CD4-positive, alpha-beta memory T cell (primary cell): Measurements from ENCODE around the gene ARMC9. TPM values are rescaled to one million over a fixed set of nuclear protein-coding genes. Genes with fewer than 3 reads are reported as not detected.

ENCODE experiments used
- CTCF ChIA-PET: fragments of 350-600 bp; sonication (Branson Sonifier 250); formaldehyde crosslinking; loops from one replicate; lab custom pipeline; 2021; ENCODE audit warnings: inconsistent platforms; ENCODE audit not compliant: partially characterized antibody; lab: Charles Lee
- POLR2A ChIA-PET: fragments of 350-600 bp; sonication (Branson Sonifier 250); formaldehyde crosslinking; loops from one replicate; lab custom pipeline; 2021; ENCODE audit not compliant: partially characterized antibody; lab: Charles Lee
- DNase-seq, 5 donors: peaks; one replicate each; pipeline versions ENCODE4 v3.0.0 to v3.0.0-alpha.2; 2020 to 2022; ENCODE audit warnings: mixed read lengths in 1 of 5
- H3K27ac ChIP-seq: one replicate; pipeline ENCODE4 v1.7.0; 2013; ENCODE audit warnings: low read depth, low read length
- H3K27me3 ChIP-seq: 2 replicates; pipeline ENCODE4 v1.7.0; 2013; ENCODE audit warnings: mild to moderate bottlenecking, low read length, moderate library complexity; ENCODE audit not compliant: insufficient read depth
- H3K36me3 ChIP-seq: 2 replicates; pipeline ENCODE4 v1.7.0; 2013; ENCODE audit warnings: mild to moderate bottlenecking, low read length, moderate library complexity; ENCODE audit not compliant: insufficient read depth
- H3K4me1 ChIP-seq: 2 replicates; pipeline ENCODE4 v1.7.0; 2013; ENCODE audit warnings: mild to moderate bottlenecking, low read length, moderate library complexity; ENCODE audit not compliant: insufficient read depth
- H3K4me3 ChIP-seq, 2 donors: one replicate each; pipeline ENCODE4 v1.7.0; 2013; ENCODE audit warnings: low read length in 2 of 2, mild to moderate bottlenecking in 1 of 2
- H3K9me3 ChIP-seq, 2 donors: one replicate each; pipeline ENCODE4 v1.7.0; 2013; ENCODE audit warnings: low read length in 2 of 2, control low read depth in 1 of 2; ENCODE audit not compliant: control insufficient read depth in 1 of 2
- H3K27ac Mint-ChIP-seq, 7 donors: one replicate each; pipeline ENCODE4 v1.8.0; 2020 to 2021; ENCODE audit warnings: mixed read lengths in 7 of 7, mild to moderate bottlenecking in 6 of 7, inconsistent platforms in 3 of 7, moderate library complexity in 3 of 7
- H3K27me3 Mint-ChIP-seq, 2 donors: one replicate each; pipeline ENCODE4 v1.8.0; 2020 to 2021; ENCODE audit warnings: mixed read lengths in 2 of 2
- H3K36me3 Mint-ChIP-seq, 2 donors: one replicate each; pipeline ENCODE4 v1.8.0; 2020 to 2021; ENCODE audit warnings: mixed read lengths in 2 of 2, inconsistent platforms in 1 of 2, mild to moderate bottlenecking in 1 of 2
- H3K4me1 Mint-ChIP-seq, 4 donors: one replicate each; pipeline ENCODE4 v1.8.0; 2020 to 2021; ENCODE audit warnings: mixed read lengths in 4 of 4, mild to moderate bottlenecking in 1 of 4
- H3K4me3 Mint-ChIP-seq, 8 donors: one replicate each; pipeline ENCODE4 v1.8.0; 2020 to 2021; ENCODE audit warnings: mixed read lengths in 8 of 8, mild to moderate bottlenecking in 7 of 8, moderate library complexity in 6 of 8, inconsistent platforms in 3 of 8
- H3K9me3 Mint-ChIP-seq, 8 donors: one replicate each; pipeline ENCODE4 v1.8.0; 2020 to 2021; ENCODE audit warnings: mixed read lengths in 8 of 8, mild to moderate bottlenecking in 5 of 8, inconsistent platforms in 3 of 8, moderate library complexity in 1 of 8
- intact Hi-C: fragments of 100-400 bp; cut with micrococcal nuclease; formaldehyde crosslinking; loops from one replicate; pipeline ENCODE4 v1.15.1; 2023
- polyA plus RNA-seq, 2 donors: library from polyadenylated mRNA; unstranded; fragments of 300-500 nt; fragmentation: Illumina TruSeq; gene quantifications; one replicate each; pipeline ENCODE4 v1.2.3, GENCODE V29; 2021
- total RNA-seq, 2 experiments: library from RNA; stranded (reverse); gene quantifications; one replicate each; pipeline ENCODE4 v1.2.3, GENCODE V29; 2021

Gene ARMC9
- total and polyA plus RNA-seq, 4 experiments from 2014 or later: 0.50 to 1.4 (median 1.1) TPM; not detected in 1

GRCh38 chr2:231411831-231412617 is 213.6 kb downstream of the ARMC9 start:
- Mint-ChIP-seq H3K27ac (no peak overlapping the region), H3K36me3 (peaks cover 2 to 9% of the 10 kb centered on the region in 2 donors), H3K4me3 (peak overlapping the region in 7 of 8 donors; percentile 29 to 79 (median 67)), H3K4me1 (peaks cover 1 to 11% (median 5%) of the 10 kb centered on the region in 4 donors), H3K27me3 (peaks cover 29 to 37% of the 10 kb centered on the region in 2 donors), H3K9me3 (peaks cover 0 to 20% (median 8%) of the 10 kb centered on the region in 8 donors)
- H3K4me1 ChIP-seq: peaks cover 12% of the 10 kb centered on the region
- ChIA-PET CTCF (interaction anchor here (2.2 kb wide), 1 partner anchor 185 kb away, joined by 5 read pairs; no protein-coding TSS in a partner anchor), POLR2A (no interaction called here)
- peak in 4 of 5 donors; percentile 10 to 33 (median 22) for DNase-seq
- no peak overlapping the region for H3K27ac ChIP-seq
- H3K4me3 ChIP-seq: no peak overlapping the region
- H3K27me3 ChIP-seq: peaks cover 14% of the 10 kb centered on the region
- intact Hi-C loops: no loop called here
- H3K36me3 ChIP-seq: no peaks in the 10 kb centered on the region
- no peaks in the 10 kb centered on the region for H3K9me3 ChIP-seq

DNA sequence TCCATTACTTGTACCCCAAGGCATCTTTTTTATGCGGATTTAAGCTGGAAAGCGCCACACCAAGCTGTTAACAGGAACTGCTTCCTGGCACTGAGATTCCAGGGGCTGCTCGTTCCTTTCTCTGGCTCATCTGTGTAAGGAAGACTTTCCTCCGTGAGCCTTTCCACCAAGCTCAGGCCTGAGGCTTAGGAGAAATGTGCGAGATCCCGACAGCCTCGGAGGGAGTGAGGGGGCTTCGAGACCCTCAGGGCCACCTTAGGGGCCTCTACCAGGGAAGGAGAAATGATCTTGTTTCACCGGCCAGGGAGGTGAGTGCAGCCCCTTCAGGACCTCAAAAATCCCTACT is 214.2 kb downstream of the ARMC9 start:
- ChIA-PET POLR2A (no interaction called here), CTCF (interaction anchor here (2.2 kb wide), 1 partner anchor 186 kb away, joined by 5 read pairs; no protein-coding TSS in a partner anchor)
- no peak overlapping the region for H3K4me3 ChIP-seq
- H3K9me3 ChIP-seq: no peaks in the 10 kb centered on the region
- H3K27ac ChIP-seq: no peak overlapping the region
- Mint-ChIP-seq H3K27ac (no peak overlapping the region), H3K36me3 (peaks cover 2 to 9% of the 10 kb centered on the region in 2 donors), H3K4me1 (peaks cover 1 to 10% (median 5%) of the 10 kb centered on the region in 4 donors), H3K4me3 (peak overlapping the region in 4 of 8 donors; percentile 29 to 44 (median 36)), H3K27me3 (peaks cover 29 to 37% of the 10 kb centered on the region in 2 donors), H3K9me3 (peaks cover 0 to 20% (median 8%) of the 10 kb centered on the region in 8 donors)
- intact Hi-C loops: no loop called here
- H3K36me3 ChIP-seq: no peaks in the 10 kb centered on the region
- peaks cover 12% of the 10 kb centered on the region for H3K4me1 ChIP-seq
- peaks cover 14% of the 10 kb centered on the region for H3K27me3 ChIP-seq
- no peak for DNase-seq

DNA sequence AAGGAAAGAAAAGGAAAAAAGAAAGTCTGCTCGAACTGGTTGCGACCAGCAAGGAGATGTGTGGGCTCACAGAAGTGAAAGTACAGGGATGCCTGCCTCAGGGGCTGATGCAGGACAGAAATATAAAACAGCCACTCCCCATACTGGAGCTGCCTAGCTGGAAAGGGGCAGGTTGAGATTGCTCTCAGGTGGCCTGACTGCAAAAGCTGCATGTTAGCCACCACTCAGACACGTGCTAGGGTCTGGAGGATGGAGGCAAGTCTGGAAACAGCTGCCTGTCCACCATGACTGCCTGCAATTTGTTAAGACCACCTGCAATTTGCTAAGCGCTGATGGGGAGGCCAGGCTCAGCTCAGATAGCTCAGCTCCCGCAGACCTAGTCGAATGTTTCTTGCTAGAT is 215.0 kb downstream of the ARMC9 start:
- Histone ChIP-seq H3K36me3 (no peaks in the 10 kb centered on the region), H3K27me3 (peaks cover 14% of the 10 kb centered on the region), H3K9me3 (no peaks in the 10 kb centered on the region), H3K4me1 (peaks cover 12% of the 10 kb centered on the region), H3K4me3 (no peak overlapping the region), H3K27ac (no peak overlapping the region)
- H3K4me3 Mint-ChIP-seq: no peak overlapping the region
- intact Hi-C loops: no loop called here
- H3K9me3 Mint-ChIP-seq: peaks cover 0 to 20% (median 8%) of the 10 kb centered on the region in 8 donors
- peaks cover 1 to 10% (median 5%) of the 10 kb centered on the region in 4 donors for H3K4me1 Mint-ChIP-seq
- no peak for DNase-seq
- H3K27me3 Mint-ChIP-seq: peaks cover 28 to 36% of the 10 kb centered on the region in 2 donors
- CTCF ChIA-PET: interaction anchor here (2.2 kb wide), 1 partner anchor 187 kb away, joined by 5 read pairs; no protein-coding TSS in a partner anchor
- peaks cover 2 to 9% of the 10 kb centered on the region in 2 donors for H3K36me3 Mint-ChIP-seq
- POLR2A ChIA-PET: no interaction called here
- no peak overlapping the region for H3K27ac Mint-ChIP-seq

DNA sequence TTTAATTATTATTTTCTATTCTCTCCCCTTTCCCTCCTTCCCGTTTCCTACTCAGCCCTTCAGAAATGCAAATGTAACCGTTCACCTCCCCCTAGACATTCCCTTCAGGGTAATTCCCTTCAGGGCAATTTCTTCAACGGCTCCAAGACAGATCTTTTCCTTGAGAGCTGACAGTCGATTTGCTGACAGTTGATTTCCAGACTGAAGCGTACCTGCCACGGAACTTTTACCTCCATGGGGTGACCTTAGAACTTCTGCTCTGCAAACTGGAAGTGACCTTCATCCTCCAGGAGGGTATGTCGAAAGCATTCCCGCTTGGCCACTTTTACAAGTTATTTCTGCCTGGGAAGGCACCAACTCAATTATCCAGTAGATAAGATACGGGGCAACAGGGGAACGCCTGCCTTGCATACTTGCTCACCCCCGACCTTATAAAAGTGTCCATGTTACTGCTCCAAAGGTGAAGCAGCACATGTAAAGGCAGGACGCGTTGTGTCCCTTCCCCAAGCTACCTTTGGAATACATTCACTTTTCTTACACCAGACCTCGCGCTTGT is 215.6 kb downstream of the ARMC9 start:
- Mint-ChIP-seq H3K4me1 (peaks cover 1 to 10% (median 5%) of the 10 kb centered on the region in 4 donors), H3K27me3 (peaks cover 28 to 33% of the 10 kb centered on the region in 2 donors), H3K36me3 (peaks cover 2 to 9% of the 10 kb centered on the region in 2 donors), H3K4me3 (no peak overlapping the region), H3K27ac (no peak overlapping the region), H3K9me3 (peaks cover 0 to 17% (median 8%) of the 10 kb centered on the region in 8 donors)
- H3K4me1 ChIP-seq: peaks cover 12% of the 10 kb centered on the region
- H3K36me3 ChIP-seq: no peaks in the 10 kb centered on the region
- DNase-seq: no peak
- intact Hi-C loops: no loop called here
- POLR2A ChIA-PET: no interaction called here
- CTCF ChIA-PET: interaction anchor here (2.2 kb wide), 1 partner anchor 187 kb away, joined by 5 read pairs; no protein-coding TSS in a partner anchor
- H3K9me3 ChIP-seq: no peaks in the 10 kb centered on the region
- peaks cover 14% of the 10 kb centered on the region for H3K27me3 ChIP-seq
- no peak overlapping the region for H3K27ac ChIP-seq
- H3K4me3 ChIP-seq: no peak overlapping the region

DNA sequence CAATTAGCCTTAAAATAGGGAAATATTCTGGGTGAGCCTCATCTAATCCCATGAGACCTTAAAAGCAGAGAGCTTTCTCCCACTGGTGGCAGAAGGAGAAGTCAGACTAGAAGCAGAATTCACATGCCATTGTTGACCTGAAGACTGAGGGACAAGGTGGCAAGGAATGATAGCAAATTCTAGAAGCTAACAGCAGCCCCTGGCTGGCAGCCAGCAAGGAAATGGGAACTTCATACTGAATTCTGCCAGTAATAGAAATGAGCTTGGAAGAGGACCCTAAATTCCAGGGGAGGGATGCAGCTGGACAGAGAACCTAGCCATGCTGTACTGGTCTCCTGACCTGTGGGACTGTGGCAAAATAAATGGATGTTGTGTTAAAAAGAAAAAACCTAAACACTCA is 216.6 kb downstream of the ARMC9 start:
- Histone ChIP-seq H3K4me3 (no peak overlapping the region), H3K27me3 (peaks cover 14% of the 10 kb centered on the region), H3K27ac (no peak overlapping the region), H3K36me3 (no peaks in the 10 kb centered on the region), H3K9me3 (no peaks in the 10 kb centered on the region), H3K4me1 (peaks cover 12% of the 10 kb centered on the region)
- H3K36me3 Mint-ChIP-seq: peaks cover 2 to 7% of the 10 kb centered on the region in 2 donors
- DNase-seq: no peak
- no peak overlapping the region for H3K4me3 Mint-ChIP-seq
- peaks cover 0 to 13% (median 8%) of the 10 kb centered on the region in 8 donors for H3K9me3 Mint-ChIP-seq
- H3K27ac Mint-ChIP-seq: no peak overlapping the region
- ChIA-PET CTCF (interaction anchor here (0.7 kb wide), 1 partner anchor 443 kb away, joined by 5 read pairs; no protein-coding TSS in a partner anchor), POLR2A (no interaction called here)
- peaks cover 1 to 10% (median 5%) of the 10 kb centered on the region in 4 donors for H3K4me1 Mint-ChIP-seq
- intact Hi-C loops: no loop called here
- peaks cover 28 to 30% of the 10 kb centered on the region in 2 donors for H3K27me3 Mint-ChIP-seq

DNA sequence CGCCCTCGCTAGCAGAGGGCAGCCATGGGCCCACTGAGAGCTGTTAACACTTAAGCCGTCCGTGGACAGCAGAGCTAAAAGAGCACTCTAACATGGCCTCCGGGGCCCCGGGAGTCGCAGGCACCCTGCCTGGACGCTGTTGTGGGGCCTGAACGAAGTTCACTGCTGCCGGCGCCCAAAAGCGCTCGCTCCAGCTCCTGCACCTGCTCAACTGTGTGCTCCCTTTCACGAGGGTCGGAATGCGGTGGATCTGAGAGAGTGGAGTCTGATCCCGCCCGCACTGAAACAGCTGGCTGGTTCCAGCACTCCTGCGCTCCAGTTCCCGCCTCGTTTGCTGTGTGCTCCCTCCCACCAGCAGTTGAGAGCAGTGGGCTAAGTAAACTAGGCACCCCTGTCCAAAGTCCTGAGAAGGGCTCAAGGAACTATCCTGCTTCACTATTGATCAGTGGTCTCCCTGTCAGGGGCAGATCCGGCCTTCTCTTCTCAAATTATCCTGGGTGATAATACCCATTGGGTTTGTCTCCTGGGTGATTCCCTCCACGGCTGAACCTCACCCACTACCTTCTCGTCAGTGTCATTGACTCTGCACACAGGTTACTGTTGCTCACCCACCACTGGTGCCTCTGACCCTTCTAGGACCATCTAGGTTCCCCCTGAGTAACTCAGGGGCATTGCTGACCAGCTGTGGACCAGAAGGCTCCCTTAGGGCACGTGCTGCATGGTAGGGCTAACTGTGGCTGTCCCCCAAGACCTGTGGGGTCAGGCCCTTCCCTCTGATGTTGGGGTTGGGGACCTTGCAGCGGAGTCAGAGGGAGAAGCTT is 220.6 kb downstream of the ARMC9 start:
- no peak overlapping the region for H3K4me3 Mint-ChIP-seq
- H3K9me3 Mint-ChIP-seq: no peaks in the 10 kb centered on the region
- Histone ChIP-seq H3K4me1 (no peaks in the 10 kb centered on the region), H3K27me3 (peaks cover 3% of the 10 kb centered on the region), H3K27ac (no peak overlapping the region), H3K36me3 (no peaks in the 10 kb centered on the region), H3K4me3 (no peak overlapping the region), H3K9me3 (no peaks in the 10 kb centered on the region)
- ChIA-PET POLR2A (no interaction called here), CTCF (no interaction called here)
- no peaks in the 10 kb centered on the region for H3K36me3 Mint-ChIP-seq
- H3K27me3 Mint-ChIP-seq: peaks cover 6 to 9% of the 10 kb centered on the region in 2 donors
- no peaks in the 10 kb centered on the region for H3K4me1 Mint-ChIP-seq
- intact Hi-C loops: no loop called here
- no peak overlapping the region for H3K27ac Mint-ChIP-seq
- no peak for DNase-seq
